Breast epithelium (tissue), 3 donors: Measurements from ENCODE around the gene PCDH18.

ENCODE experiments used
- POLR2A ChIP-seq: fragments of 450-650 bp; IDR thresholded peaks from one replicate; pipeline ENCODE4 v1.6.1; 2016; ENCODE audit warnings: antibody characterized with exemption, mild to moderate bottlenecking, moderate library complexity
- POLR2AphosphoS5 ChIP-seq, 3 donors: sonication (generic); formaldehyde crosslinking; IDR thresholded peaks; one replicate each; pipeline ENCODE4 v1.6.1; 2017; ENCODE audit warnings: antibody characterized with exemption in 3 of 3
- TF ChIP-seq, protein P1 (sequence below), 3 donors: fragments of 450-650 bp; IDR thresholded peaks; one replicate each; pipeline ENCODE4 v1.5.1; 2016 to 2017; ENCODE audit warnings: antibody characterized with exemption in 3 of 3, mild to moderate bottlenecking in 3 of 3, moderate library complexity in 3 of 3

GRCh38 chr4:137531168-137531985 is 917 bp downstream of the PCDH18 start:
- TF ChIP-seq POLR2A: no peak
- TF ChIP-seq, protein P1, sequence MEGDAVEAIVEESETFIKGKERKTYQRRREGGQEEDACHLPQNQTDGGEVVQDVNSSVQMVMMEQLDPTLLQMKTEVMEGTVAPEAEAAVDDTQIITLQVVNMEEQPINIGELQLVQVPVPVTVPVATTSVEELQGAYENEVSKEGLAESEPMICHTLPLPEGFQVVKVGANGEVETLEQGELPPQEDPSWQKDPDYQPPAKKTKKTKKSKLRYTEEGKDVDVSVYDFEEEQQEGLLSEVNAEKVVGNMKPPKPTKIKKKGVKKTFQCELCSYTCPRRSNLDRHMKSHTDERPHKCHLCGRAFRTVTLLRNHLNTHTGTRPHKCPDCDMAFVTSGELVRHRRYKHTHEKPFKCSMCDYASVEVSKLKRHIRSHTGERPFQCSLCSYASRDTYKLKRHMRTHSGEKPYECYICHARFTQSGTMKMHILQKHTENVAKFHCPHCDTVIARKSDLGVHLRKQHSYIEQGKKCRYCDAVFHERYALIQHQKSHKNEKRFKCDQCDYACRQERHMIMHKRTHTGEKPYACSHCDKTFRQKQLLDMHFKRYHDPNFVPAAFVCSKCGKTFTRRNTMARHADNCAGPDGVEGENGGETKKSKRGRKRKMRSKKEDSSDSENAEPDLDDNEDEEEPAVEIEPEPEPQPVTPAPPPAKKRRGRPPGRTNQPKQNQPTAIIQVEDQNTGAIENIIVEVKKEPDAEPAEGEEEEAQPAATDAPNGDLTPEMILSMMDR (IDR thresholded peaks at IDR 0.05): peak in 1 of 3 donors; percentile 14
- TF ChIP-seq POLR2AphosphoS5 (IDR thresholded peaks at IDR 0.05): no peak
